Measurements from ENCODE around the gene BEGAIN. TPM values are rescaled to one million over a fixed set of nuclear protein-coding genes. Genes with fewer than 3 reads are reported as not detected.

The BEGAIN gene
- total RNA-seq, 1 donor from 2014 or later = 5.1 TPM

DNA sequence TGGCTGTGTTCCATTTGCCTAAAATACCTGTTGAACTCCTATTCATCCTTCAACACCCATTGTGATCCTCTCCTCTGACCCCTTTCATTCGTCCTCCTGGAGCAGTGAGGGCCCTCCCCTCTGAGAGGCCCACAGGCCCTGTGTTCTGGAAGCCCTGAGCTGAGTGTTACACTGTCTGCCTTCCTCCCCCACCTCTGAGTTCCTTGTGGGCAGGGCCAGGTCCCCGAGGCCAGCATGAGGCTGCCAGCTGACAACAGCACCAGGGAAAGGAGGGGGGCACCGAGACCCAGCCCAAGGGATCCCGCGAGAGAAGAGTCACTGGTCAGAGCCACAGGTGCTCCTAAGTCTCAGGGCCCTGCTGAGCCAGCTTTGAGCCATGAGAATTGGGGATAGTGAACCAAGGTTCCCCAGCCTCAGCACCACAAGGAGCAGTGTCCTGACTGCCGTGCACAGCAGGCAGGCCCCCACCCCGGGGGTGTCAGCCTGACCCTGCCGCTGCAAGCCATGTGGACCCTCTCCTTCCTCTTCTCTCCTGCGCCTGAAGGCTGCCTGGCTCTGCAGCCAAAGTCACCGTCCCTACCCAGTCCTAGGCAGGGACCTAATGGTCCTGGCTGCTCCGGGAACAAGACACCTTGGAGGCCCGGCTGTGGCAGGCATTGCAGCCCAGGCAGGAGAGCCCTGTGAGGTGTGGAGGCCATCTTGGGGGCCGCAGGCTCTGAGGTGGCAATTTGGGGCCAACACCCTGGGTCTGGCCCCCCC, 52.5 kb downstream of the BEGAIN start:
- Mint-ChIP-seq H3K27me3 (ENCODE audit: low read depth) (no peaks in the 10 kb centered on the region), H3K27ac (no peak overlapping the region), H3K4me3 (no peak overlapping the region), H3K36me3 (no peaks in the 10 kb centered on the region), H3K9me3 (no peaks in the 10 kb centered on the region), H3K4me1 (peaks cover 8% of the 10 kb centered on the region)
- peak; percentile 15 to 34 for DNase-seq (ENCODE audit: low spot score in 2 of 2, unreplicated experiment in 2 of 2)
- TF ChIP-seq, protein P1, sequence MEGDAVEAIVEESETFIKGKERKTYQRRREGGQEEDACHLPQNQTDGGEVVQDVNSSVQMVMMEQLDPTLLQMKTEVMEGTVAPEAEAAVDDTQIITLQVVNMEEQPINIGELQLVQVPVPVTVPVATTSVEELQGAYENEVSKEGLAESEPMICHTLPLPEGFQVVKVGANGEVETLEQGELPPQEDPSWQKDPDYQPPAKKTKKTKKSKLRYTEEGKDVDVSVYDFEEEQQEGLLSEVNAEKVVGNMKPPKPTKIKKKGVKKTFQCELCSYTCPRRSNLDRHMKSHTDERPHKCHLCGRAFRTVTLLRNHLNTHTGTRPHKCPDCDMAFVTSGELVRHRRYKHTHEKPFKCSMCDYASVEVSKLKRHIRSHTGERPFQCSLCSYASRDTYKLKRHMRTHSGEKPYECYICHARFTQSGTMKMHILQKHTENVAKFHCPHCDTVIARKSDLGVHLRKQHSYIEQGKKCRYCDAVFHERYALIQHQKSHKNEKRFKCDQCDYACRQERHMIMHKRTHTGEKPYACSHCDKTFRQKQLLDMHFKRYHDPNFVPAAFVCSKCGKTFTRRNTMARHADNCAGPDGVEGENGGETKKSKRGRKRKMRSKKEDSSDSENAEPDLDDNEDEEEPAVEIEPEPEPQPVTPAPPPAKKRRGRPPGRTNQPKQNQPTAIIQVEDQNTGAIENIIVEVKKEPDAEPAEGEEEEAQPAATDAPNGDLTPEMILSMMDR (IDR thresholded peaks at IDR 0.05; ENCODE audit: unreplicated experiment) = no peak

GRCh38 chr14:100533656-100534485, 53.3 kb downstream of the BEGAIN start:
- Mint-ChIP-seq H3K27ac (no peak overlapping the region), H3K9me3 (no peaks in the 10 kb centered on the region), H3K27me3 (ENCODE audit: low read depth) (no peaks in the 10 kb centered on the region), H3K4me1 (peaks cover 8% of the 10 kb centered on the region), H3K4me3 (no peak overlapping the region), H3K36me3 (no peaks in the 10 kb centered on the region)
- DNase-seq (ENCODE audit: low spot score in 2 of 2, unreplicated experiment in 2 of 2) = peak; percentile 17 to 34
- TF ChIP-seq, protein P1 (IDR thresholded peaks at IDR 0.05; ENCODE audit: unreplicated experiment) = no peak

GRCh38 chr14:100532906-100533655, 54.1 kb downstream of the BEGAIN start:
- Mint-ChIP-seq H3K27me3 (ENCODE audit: low read depth) (no peaks in the 10 kb centered on the region), H3K27ac (no peak overlapping the region), H3K9me3 (no peaks in the 10 kb centered on the region), H3K36me3 (no peaks in the 10 kb centered on the region), H3K4me1 (peaks cover 8% of the 10 kb centered on the region), H3K4me3 (no peak overlapping the region)
- DNase-seq (ENCODE audit: low spot score in 2 of 2, unreplicated experiment in 2 of 2) = peak in 1 of 2 experiments; percentile 7
- TF ChIP-seq, protein P1 (IDR thresholded peaks at IDR 0.05; ENCODE audit: unreplicated experiment) = no peak

DNA sequence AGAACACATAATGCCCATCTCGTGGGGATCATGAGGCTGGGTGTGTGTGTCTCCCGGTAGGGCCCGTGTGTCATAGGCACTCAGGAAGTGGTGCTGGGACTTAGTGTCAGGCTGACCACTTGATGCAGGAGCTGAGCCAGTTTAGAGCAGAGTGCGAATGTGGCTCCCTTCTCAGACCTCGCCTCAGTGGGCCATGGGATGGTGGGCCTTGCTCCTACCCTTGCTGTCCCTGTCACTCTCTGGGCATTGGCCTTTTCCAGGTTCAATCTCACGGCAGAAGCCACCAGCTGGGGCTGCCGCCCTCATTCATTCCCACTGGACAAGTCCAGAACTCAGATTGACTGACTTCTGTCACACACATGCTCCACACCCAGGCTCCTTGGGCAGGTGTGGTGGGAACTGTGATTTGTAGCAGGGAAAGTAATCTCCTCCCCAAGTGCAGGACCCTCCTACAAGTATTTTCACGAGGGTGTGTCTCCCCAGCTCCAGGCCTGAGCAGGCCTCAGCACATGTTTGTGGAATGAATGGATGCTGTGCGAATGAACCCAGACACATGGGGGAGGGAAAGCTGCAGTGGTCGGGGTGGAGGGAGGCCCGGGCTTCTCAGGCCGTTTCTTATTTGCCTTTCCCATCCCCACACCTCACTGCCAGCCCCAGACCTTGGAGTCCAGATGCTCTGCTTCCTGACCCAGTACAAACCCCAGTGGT, 54.9 kb downstream of the BEGAIN start:
- Mint-ChIP-seq H3K9me3 (no peaks in the 10 kb centered on the region), H3K4me3 (no peak overlapping the region), H3K4me1 (peaks cover 8% of the 10 kb centered on the region), H3K27me3 (ENCODE audit: low read depth) (no peaks in the 10 kb centered on the region), H3K36me3 (no peaks in the 10 kb centered on the region), H3K27ac (no peak overlapping the region)
- TF ChIP-seq, protein P1 (IDR thresholded peaks at IDR 0.05; ENCODE audit: unreplicated experiment) = no peak
- peak in 1 of 2 experiments; percentile 4 for DNase-seq (ENCODE audit: low spot score in 2 of 2, unreplicated experiment in 2 of 2)
